HG03432 (cell line): ENCODE measurements around the gene ST6GALNAC5.

ENCODE experiments used
- ATAC-seq: cut with Tn5 transposase; IDR thresholded peaks from one replicate; pipeline ENCODE4 v1.9.1; 2021; ENCODE audit warnings: mild to moderate bottlenecking, moderate library complexity; ENCODE audit not compliant: unreplicated experiment

The ST6GALNAC5 gene

DNA sequence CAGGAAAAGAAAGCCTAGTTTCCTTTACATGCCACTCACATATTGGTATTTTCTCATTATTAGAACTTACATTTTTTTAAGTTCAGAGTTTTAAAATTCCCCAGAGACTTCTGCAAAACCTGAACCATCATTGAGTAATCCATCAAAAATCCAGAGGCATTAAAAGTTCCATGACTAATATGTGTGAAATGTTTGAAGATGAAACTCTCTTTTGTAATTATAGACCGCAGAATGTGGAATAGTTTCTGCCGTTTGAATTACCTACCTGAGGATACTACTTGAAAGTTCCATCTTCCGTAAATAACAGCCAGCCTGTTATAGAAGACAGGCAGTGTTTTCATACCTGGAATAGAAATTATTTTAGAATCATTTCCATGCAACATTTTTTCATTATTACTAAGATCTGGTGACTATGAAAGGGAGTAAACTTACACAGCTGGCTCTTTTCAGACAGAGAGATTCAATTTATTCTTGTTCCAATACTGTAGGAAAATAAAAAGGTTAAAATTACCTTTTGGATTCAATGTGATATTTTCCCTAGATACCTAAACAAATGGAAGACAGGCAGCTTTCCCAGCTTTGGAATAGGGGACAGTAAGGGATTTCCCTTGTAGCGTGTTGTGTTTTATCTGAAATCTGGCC is 131.4 kb downstream of the ST6GALNAC5 start:
- ATAC-seq = no peak

DNA sequence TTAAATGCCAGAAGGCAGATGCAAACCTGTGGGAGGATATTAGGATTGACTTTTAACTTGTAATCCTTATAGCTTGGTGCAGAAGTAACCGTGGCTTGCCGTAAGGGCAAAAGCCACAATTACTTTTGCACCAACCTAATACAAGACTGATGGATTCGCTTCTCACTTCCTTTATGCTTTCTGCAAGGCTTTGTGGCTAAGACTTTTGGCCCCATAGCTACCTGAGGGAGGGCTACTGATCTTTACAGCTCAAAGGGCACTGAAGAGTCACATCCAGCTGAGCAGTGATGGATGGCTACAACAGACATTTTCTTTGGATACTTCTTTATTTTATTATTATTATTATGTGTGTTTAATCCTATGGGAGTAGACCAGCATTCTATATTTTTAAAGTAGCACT is 140.4 kb downstream of the ST6GALNAC5 start:
- ATAC-seq = no peak

- ATAC-seq = no peak
These were observed 143.7 kb downstream of the ST6GALNAC5 start for GRCh38 chr1:77010937-77011336.

DNA sequence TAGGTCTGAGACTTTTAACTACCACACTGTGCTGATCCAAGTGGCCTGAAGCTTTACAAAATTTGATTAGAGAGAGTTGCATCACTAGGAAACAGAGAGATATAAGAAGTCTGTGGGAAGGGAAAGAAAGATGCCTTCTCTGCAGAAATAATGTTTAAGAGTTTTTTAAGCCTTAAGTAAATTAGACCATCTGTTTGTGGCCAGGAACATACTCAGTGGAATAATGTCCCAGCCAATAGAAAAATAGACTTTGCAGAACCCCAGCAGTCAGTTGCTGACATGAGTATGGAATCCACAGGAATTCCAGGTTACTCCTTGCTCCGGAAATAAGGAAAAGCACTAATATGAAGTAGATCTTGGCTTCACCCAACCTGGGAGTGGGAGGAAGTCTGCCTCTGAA is 144.8 kb downstream of the ST6GALNAC5 start:
- ATAC-seq = no peak

DNA sequence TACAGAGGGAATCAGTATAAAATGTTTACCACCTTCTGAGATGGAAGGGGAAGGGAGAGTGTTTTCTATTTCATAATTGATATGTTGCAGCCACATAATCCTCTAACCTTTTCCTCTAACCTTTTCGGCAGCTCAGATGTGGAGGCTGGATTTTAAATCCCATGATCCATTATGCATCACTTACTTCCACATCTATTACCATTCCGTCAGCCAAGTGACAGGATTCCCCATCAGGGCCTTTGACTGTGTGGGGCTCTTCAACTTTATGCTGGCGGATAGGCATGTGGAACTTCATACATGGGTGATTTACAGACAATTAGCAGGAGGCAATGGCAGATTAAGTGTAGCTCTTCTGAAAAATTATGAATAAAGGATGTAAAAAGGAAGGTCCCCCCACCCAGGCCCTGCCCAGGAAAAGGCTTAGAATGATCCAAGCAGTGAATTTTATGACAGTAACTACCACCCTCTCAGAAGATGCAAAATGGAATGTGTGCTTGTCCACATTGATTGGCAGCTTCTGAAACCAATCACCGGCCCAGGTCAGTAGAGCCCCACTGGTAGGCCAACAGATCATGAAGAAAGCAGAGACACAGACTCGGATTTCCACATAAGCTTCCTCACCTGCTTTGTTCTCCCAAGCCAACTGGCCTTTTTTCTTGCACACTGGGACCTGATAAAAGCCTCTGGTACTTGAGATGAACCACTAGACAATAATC is 147.0 kb downstream of the ST6GALNAC5 start:
- no peak for ATAC-seq

- ATAC-seq = no peak
These were observed 148.6 kb downstream of the ST6GALNAC5 start for GRCh38 chr1:77015748-77016341.

- ATAC-seq = no peak
These were observed 149.2 kb downstream of the ST6GALNAC5 start for GRCh38 chr1:77016386-77016985.

- no peak for ATAC-seq
These were observed 151.0 kb downstream of the ST6GALNAC5 start for GRCh38 chr1:77018311-77018710.

DNA sequence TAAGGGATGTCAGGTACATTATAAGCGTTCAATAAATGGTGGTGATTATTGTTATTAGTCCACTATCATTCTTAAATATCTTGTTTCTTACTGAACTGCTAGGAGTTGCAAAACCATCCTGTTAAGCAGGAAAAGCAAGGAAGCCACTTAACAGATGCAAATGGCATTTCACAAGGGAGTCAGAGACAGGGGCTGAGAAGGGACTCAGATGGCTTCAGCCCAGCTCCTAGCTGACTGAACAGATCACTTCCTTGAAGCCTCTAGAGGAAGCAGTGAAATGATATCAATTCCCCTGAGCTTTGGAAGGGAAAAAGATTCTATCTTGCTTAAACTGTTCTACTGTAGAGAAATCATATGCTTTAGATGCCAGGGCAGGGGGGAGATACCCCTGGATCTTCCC is 151.5 kb downstream of the ST6GALNAC5 start:
- ATAC-seq = no peak

DNA sequence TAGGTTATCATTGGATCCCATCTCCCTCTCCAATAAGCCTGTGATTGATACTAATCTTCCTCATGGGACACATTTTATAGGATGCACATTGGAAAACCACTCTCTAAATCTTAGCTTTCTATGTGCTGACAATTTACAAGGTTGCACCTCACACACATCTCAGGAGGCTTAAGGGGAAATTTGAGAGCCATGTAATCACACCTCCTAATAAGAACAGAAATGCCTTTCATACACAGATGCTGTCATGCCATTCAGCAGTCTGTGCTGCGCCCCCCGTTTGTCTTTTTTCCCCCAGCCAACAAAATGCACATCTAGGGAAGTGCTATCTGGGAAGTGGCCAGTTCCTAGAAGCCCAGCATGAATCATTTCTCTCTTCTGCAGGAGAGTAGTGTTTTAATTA is 154.5 kb downstream of the ST6GALNAC5 start:
- ATAC-seq = no peak

- ATAC-seq = no peak
These were observed 157.2 kb downstream of the ST6GALNAC5 start for GRCh38 chr1:77024500-77024899.

- no peak for ATAC-seq
These were observed 158.3 kb downstream of the ST6GALNAC5 start for GRCh38 chr1:77025599-77025998.

DNA sequence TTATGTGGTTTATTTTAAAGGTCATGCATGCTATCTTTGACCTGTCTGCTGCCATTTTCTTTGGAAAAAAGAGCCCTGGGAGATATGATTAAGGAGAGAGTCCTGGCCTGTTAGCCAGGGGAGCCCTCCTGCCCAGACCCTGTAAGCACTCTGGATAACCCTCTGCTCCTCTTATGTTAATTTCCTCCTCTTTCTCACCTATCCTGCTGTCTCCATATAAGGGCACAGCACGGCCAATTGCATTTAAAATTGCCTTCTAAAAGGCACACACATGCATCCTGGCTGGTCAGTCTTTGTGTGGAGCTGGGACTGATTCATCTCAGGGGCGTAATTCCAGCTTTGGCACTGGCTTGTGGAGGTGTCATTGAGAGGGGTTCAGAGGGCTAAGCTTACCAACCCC is 158.9 kb downstream of the ST6GALNAC5 start:
- ATAC-seq = no peak

GRCh38 chr1:77026640-77027039 is 159.4 kb downstream of the ST6GALNAC5 start:
- ATAC-seq = no peak

GRCh38 chr1:77027847-77028246 is 160.6 kb downstream of the ST6GALNAC5 start:
- no peak for ATAC-seq

- ATAC-seq = no peak
These were observed 163.3 kb downstream of the ST6GALNAC5 start for GRCh38 chr1:77030401-77031105.

- no peak for ATAC-seq
These were observed 163.9 kb downstream of the ST6GALNAC5 start for GRCh38 chr1:77031106-77031662.

- ATAC-seq = no peak
These were observed 169.3 kb downstream of the ST6GALNAC5 start for GRCh38 chr1:77036560-77036959.

DNA sequence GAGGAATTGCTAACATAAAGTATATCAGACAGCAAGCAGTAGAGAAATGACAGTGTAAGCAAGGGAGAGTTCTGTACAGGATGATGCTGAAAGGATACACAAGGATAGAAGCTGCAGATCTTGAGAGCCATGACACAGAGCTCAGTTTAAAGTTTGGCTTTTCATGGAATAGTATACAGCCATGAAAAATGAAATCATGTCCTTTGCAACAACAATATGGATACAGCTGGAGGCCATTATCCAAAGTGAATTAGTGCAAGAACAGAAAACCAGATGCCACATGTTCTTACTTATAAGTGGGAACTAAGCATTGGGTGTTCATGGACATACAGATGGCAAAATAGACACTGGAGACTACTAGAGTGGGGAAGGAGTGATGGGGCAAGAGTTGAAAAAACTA is 169.8 kb downstream of the ST6GALNAC5 start:
- no peak for ATAC-seq

GRCh38 chr1:77038000-77038399 is 170.7 kb downstream of the ST6GALNAC5 start:
- no peak for ATAC-seq

GRCh38 chr1:77039111-77039510 is 171.8 kb downstream of the ST6GALNAC5 start:
- ATAC-seq = no peak
